Ishikawa (cell line): ENCODE results near the gene CHMP2A.

ENCODE experiments used
- CEBPB ChIP-seq: IDR thresholded peaks from 2 replicates; pipeline ENCODE4 v1.6.1; 2012
- CREB1 ChIP-seq: IDR thresholded peaks from 2 replicates; pipeline ENCODE4 v1.6.1; 2012; ENCODE audit warnings: low read depth
- EGR1 ChIP-seq: IDR thresholded peaks from 2 replicates; pipeline ENCODE4 v1.6.1; 2012
- EP300 ChIP-seq: IDR thresholded peaks from 2 replicates; pipeline ENCODE4 v1.6.1; 2012; ENCODE audit warnings: borderline replicate concordance
- FOXM1 ChIP-seq: IDR thresholded peaks from 2 replicates; pipeline ENCODE4 v1.6.1; 2012; ENCODE audit warnings: low read depth, borderline replicate concordance
- NFIC ChIP-seq: IDR thresholded peaks from 2 replicates; pipeline ENCODE4 v1.6.1; 2012
- RAD21 ChIP-seq: IDR thresholded peaks from 2 replicates; pipeline ENCODE4 v1.6.1; 2012; ENCODE audit warnings: low read depth
- TAF1 ChIP-seq: IDR thresholded peaks from 2 replicates; pipeline ENCODE4 v1.6.1; 2012; ENCODE audit warnings: low read depth, mild to moderate bottlenecking
- TCF12 ChIP-seq: IDR thresholded peaks from 2 replicates; pipeline ENCODE4 v1.6.1; 2012; ENCODE audit warnings: low read depth
- TEAD4 ChIP-seq: IDR thresholded peaks from 2 replicates; pipeline ENCODE4 v1.6.1; 2012
- YY1 ChIP-seq: IDR thresholded peaks from 2 replicates; pipeline ENCODE4 v1.6.1; 2012; ENCODE audit warnings: low read depth
- ZBTB7A ChIP-seq: IDR thresholded peaks from 2 replicates; pipeline ENCODE4 v1.6.1; 2012; ENCODE audit warnings: low read depth
- TF ChIP-seq, protein P1 (sequence below): IDR thresholded peaks from 2 replicates; pipeline ENCODE4 v1.6.1; 2012
- TF ChIP-seq, protein P2 (sequence below): IDR thresholded peaks from 2 replicates; pipeline ENCODE4 v1.6.1; 2012
- TF ChIP-seq, protein P3 (sequence below): IDR thresholded peaks from 2 replicates; pipeline ENCODE4 v1.6.1; 2012; ENCODE audit warnings: low read depth, mild to moderate bottlenecking

CHMP2A gene

DNA sequence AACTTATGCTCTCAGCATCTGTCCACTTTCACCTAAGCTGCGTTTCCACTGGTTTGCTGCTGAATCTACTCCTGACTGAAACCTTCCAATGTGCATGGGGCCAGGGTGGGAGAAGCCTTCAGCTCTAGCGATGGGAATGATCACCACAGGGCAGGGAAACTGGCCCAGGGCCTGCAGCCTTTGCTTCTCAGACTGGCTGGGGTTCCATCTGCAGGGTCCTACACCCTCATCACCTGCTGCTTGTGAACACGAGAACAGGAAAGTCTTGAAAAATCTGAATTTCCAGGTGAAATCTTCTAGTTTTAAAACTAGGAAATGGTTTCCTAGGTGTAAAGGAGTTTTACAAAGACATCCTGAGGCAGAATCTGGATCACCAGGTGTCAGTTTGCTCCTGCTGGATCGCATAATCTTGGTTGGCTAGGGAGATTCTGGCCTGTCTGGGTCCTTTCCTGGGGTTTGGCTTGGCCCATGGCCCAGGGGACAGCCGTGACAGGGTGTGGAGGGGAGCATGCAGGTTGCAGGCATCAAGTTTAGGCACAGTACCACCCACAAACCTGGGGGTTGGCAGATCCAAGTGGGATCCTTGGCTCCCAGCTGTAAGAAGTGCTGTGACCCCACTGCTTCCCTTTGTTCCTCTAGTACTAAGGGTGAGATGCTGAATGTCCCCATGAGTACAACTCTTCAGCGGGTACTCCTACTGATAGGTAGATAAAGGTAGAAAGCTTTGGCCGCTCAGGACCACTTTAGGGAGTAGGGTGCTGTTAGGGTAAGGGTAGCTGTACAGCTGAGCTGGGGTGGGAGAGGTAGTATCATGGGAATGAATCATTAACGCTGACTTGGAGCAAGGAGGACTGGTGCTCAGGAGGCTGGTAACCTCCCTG is 5.3 kb upstream of the CHMP2A start:
- TF ChIP-seq CEBPB (no peak), ZBTB7A (no peak), TAF1 (no peak), TCF12 (no peak), EP300 (no peak), NFIC (no peak), TEAD4 (no peak), EGR1 (no peak), RAD21 (no peak), FOXM1 (no peak), CREB1 (no peak), YY1 (no peak)
- TF ChIP-seq, protein P1, sequence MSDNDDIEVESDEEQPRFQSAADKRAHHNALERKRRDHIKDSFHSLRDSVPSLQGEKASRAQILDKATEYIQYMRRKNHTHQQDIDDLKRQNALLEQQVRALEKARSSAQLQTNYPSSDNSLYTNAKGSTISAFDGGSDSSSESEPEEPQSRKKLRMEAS, result no peak
- TF ChIP-seq, protein P2, sequence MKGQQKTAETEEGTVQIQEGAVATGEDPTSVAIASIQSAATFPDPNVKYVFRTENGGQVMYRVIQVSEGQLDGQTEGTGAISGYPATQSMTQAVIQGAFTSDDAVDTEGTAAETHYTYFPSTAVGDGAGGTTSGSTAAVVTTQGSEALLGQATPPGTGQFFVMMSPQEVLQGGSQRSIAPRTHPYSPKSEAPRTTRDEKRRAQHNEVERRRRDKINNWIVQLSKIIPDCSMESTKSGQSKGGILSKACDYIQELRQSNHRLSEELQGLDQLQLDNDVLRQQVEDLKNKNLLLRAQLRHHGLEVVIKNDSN, result no peak
- TF ChIP-seq, protein P3, sequence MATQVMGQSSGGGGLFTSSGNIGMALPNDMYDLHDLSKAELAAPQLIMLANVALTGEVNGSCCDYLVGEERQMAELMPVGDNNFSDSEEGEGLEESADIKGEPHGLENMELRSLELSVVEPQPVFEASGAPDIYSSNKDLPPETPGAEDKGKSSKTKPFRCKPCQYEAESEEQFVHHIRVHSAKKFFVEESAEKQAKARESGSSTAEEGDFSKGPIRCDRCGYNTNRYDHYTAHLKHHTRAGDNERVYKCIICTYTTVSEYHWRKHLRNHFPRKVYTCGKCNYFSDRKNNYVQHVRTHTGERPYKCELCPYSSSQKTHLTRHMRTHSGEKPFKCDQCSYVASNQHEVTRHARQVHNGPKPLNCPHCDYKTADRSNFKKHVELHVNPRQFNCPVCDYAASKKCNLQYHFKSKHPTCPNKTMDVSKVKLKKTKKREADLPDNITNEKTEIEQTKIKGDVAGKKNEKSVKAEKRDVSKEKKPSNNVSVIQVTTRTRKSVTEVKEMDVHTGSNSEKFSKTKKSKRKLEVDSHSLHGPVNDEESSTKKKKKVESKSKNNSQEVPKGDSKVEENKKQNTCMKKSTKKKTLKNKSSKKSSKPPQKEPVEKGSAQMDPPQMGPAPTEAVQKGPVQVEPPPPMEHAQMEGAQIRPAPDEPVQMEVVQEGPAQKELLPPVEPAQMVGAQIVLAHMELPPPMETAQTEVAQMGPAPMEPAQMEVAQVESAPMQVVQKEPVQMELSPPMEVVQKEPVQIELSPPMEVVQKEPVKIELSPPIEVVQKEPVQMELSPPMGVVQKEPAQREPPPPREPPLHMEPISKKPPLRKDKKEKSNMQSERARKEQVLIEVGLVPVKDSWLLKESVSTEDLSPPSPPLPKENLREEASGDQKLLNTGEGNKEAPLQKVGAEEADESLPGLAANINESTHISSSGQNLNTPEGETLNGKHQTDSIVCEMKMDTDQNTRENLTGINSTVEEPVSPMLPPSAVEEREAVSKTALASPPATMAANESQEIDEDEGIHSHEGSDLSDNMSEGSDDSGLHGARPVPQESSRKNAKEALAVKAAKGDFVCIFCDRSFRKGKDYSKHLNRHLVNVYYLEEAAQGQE, result no peak

DNA sequence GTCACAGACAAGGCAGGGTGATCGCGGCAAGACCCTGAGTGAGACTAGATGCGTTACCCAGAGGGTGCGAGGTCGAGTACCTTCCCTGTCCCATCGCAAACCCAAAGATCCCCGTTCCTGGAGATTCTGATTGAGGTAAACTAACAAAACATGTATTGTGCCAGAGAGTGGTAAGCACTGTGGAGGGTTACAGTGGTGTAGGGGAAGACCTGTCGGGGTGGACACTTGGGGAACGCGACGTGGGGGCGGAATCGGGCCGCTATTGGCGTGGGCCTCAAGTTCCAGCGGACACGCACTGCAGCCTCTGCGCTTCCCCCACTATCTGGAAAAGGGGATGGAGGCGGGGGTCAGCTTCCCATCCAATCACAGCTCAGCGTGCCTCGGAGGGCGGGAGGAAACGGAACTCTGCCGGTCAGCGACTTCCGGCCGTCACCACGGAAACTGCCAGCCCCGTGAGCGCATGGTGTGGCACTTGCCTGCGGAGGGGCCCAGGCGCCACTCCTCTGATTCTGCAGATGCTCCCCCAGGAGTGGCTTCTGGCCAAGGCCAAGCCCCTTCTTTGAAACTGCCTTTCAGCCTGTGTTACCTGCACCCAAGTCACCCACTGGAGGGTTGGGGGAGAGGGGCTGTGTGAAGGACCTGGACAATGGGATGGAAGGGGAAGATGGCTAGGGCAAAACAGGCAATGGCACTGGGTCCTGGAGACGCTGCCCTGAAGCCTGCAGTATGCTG is 4.5 kb upstream of the CHMP2A start:
- TF ChIP-seq TCF12 (peak; percentile 55), YY1 (peak; percentile 47), TAF1 (peak; percentile 53; the same call in 1 of the 2 replicates), EGR1 (peak; percentile 43; the same call in 1 of the 2 replicates), CEBPB (no peak), NFIC (0 out of 2 replicates have a peak, but pooled peaks have one; percentile 10)
- TF ChIP-seq, protein P3, result no peak
- TF ChIP-seq, protein P1, result peak; percentile 97

DNA sequence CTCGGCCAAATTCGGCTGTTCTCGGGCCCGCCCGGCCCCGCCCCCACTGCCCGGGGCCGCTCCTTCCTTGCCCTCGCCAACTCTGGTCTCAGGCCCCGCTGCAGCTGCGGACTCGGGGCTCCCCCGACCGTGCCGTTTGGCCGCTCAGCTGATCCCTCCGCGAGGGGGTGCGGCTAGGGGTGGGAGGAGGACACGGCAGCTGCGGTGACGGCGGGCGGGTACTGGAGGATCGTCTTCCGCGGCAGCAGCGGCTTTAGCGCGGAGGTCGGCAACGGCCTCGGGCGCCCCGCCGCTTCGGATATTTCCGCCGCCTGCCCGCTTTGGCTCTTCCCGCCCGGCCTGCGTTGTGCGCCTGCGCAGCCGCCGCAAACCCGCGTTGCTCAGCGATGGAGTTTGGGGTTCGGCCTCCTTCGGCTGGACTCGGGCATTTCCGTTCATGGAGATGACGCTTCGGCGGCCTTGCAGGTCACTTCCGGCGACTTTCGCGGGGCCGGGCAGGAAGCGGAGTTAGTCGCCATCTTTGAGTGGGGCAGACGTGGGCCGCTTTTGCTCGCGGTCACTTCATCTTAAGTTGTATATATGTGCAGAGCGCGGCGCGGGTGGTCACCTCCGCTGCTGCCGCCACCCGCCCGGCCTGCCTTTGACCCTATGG is 3.8 kb upstream of the CHMP2A start:
- TF ChIP-seq CREB1 (peak; percentile 88), TEAD4 (peak; percentile 29; the same call in 1 of the 2 replicates), NFIC (no peak), RAD21 (no peak), EP300 (no peak), EGR1 (peak; percentile 31; the same call in 1 of the 2 replicates), ZBTB7A (no peak), YY1 (peak; percentile 96), TCF12 (peak; percentile 48; the same call in 1 of the 2 replicates), TAF1 (peak; percentile 63)
- TF ChIP-seq, protein P1, result peak; percentile 87

DNA sequence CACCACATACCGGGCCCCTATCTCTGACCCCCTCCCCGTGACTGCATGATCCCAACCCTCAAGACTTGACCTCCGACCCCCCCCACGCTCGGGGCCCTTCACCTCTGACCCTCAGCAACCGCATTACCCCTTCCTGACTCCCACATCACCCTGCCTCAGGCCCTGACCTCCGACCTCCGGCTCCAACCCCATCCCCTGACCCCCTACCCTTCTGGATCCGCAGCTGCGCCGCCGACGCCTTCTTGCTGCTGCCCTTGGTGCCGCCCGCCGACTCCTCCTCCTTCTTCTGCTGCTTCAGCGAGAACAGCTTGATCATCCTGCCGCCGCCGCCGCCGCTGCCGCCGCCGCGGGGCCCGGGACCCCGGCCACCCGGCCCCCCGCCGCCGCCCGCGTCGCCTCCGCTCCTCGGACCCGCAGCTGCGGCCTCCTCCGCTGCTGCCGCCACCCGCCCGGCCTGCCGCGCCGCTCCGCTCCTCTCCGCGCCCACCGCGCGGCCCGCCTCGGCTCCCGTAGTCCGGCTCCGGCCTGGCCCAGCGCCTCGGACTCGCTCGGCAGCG is 3.2 kb upstream of the CHMP2A start, which contains the start of gene UBE2M:
Gene UBE2M, minus strand, starts transcription at position 546 of the 557 bp plus-strand sequence. Its CDS starts 230 bp downstream, at position 316.
- TF ChIP-seq TCF12 (no peak), EP300 (no peak), ZBTB7A (no peak), TEAD4 (no peak), EGR1 (no peak), RAD21 (no peak), TAF1 (no peak), CREB1 (no peak)
- TF ChIP-seq, protein P2, result no peak
- TF ChIP-seq, protein P3, result no peak
- TF ChIP-seq, protein P1, result no peak
